Retinal pigment epithelial cell (primary cell): ENCODE results near the gene DNAJB6.

Experiments
- DNase-seq: peaks from one replicate; pipeline ENCODE4 v3.0.0-alpha.2; 2010; ENCODE audit warnings: low read depth
- H3K4me3 ChIP-seq: 2 replicates; pipeline ENCODE4 v1.5.1; 2011; ENCODE audit warnings: mild to moderate bottlenecking, low read length, control low read depth, moderate library complexity
- CTCF ChIP-seq: conservative IDR thresholded peaks from 2 replicates; pipeline ENCODE4 v1.5.1; 2011; ENCODE audit warnings: low read depth, low read length, control low read depth, inconsistent platforms

The DNAJB6 gene

GRCh38 chr7:157437519-157438061 lies 100.8 kb downstream of the DNAJB6 start:
- no peak for DNase-seq
- H3K4me3 ChIP-seq = no peak overlapping the region
- no peak for TF ChIP-seq CTCF

GRCh38 chr7:157438121-157439025 lies 101.6 kb downstream of the DNAJB6 start:
- DNase-seq = no peak
- no peak overlapping the region for H3K4me3 ChIP-seq
- no peak for TF ChIP-seq CTCF

DNA sequence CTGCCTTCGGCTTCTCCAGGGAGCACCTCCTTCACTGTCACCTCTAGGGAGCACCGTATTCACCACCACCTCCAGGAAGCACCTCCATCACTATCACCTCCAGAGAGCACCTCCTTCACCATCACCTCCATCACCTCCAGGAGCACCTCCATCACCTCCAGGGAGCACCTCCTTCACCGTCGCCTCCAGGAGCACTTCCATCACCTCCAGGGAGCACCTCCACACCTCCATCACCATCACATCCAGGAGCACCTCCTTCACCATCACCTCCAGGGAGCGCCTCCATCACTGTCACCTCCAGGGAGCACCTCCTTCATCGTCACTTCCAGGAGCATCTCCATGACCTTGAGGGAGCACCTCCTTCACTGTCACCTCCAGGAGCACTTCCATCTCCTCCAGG lies 102.3 kb downstream of the DNAJB6 start:
- DNase-seq = no peak
- no peak for TF ChIP-seq CTCF
- H3K4me3 ChIP-seq = no peak overlapping the region

DNA sequence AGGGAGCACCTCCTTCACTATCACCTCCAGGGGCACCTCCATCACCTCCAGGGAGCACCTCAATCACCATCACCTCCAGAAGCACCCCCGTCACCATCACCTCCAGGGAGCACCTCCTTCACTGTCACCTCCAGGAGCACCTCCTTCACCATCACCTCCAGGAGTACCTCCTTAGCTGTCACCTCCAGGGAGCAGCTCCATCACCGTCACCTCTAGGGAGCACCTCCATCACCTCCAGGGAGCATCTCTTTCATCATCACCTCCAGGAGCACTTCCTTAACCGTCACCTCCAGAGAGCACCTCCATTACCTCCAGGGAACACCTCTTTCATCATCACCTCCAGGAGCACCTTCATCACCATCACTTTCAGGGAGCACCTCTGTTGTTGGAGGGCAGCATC lies 103.0 kb downstream of the DNAJB6 start:
- H3K4me3 ChIP-seq = no peak overlapping the region
- TF ChIP-seq CTCF = no peak
- no peak for DNase-seq

DNA sequence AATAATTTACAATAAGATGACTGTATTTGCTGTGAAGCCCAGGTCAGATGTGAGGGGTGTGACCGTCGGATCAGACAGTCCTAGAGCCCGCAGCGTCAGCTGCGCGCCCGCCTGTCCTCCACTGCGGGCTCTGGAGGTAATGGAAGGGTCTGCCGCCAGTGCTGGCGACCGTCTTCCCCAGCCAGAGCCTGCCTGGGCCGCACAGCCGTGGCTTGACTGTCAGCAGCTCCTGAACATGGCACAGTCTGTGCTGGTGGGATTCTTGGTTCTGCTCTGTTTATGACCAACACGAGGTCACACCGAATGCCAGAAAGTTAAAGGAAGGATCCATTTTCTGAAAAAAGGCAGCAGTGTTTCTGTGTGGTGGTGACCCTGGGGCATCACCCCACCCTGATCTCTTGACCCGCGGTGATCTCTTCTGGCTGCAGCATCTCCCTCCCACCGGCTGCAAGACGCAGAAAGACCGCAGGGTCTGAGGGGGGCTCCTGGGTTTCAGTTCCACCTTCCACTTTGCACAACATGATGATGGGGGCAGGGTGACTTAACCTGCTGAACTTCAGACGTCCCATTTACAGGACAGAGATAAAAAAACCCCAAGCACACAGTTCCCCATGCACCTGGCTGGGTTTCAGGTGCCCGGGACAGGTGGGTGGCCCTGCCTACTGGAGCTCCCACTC lies 103.7 kb downstream of the DNAJB6 start:
- TF ChIP-seq CTCF = no peak
- no peak overlapping the region for H3K4me3 ChIP-seq
- no peak for DNase-seq

DNA sequence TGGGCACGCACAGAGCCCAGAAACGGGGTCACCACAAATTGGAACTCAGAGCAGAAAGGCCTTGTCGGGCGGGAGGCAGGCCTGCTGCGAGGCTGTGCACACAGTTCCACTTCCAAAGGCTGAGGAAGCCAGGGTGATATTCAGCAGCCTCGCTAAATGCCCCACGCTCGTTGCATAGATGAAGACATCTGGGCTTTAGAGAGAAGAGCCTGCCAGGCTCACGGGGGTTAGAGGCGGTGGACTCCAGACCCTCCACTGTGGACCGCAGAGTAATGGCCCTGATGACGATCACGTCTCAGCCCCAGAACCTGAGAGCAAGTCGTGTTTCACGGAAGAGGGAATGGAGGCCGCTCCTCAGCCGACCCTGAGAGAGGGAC lies 104.2 kb downstream of the DNAJB6 start:
- no peak for DNase-seq
- no peak overlapping the region for H3K4me3 ChIP-seq
- no peak for TF ChIP-seq CTCF

- no peak overlapping the region for H3K4me3 ChIP-seq
- TF ChIP-seq CTCF = no peak
- no peak for DNase-seq
Observed at GRCh38 chr7:157442456-157442855, 105.7 kb downstream of the DNAJB6 start.
